DOHH2 (cell line): ENCODE measurements around the gene SLC39A2.

Source experiments
- H3F3A ChIP-seq: fragments of 200-600 bp; sonication (generic), shearing (Covaris generic); 2 replicates; pipeline ENCODE4 v1.6.0; 2016; ENCODE audit warnings: antibody characterized with exemption, mild to moderate bottlenecking; ENCODE audit not compliant: control insufficient read depth, insufficient read depth
- H3K27ac ChIP-seq: fragments of 200-600 bp; sonication (generic); 2 replicates; pipeline ENCODE4 v1.5.1; 2014; ENCODE audit warnings: low read depth, mild to moderate bottlenecking, low read length, moderate library complexity
- H3K27me3 ChIP-seq: fragments of 200-600 bp; sonication (generic); 2 replicates; pipeline ENCODE4 v1.6.1; 2014; ENCODE audit warnings: mild to moderate bottlenecking, low read length, mixed read lengths; ENCODE audit not compliant: control insufficient read depth
- H3K36me3 ChIP-seq: fragments of 200-600 bp; sonication (generic); 2 replicates; pipeline ENCODE4 v1.6.1; 2014; ENCODE audit warnings: mild to moderate bottlenecking, low read length, moderate library complexity, mixed read lengths; ENCODE audit not compliant: control insufficient read depth
- H3K4me1 ChIP-seq: fragments of 200-600 bp; sonication (generic); 2 replicates; pipeline ENCODE4 v1.6.1; 2014; ENCODE audit warnings: mild to moderate bottlenecking, low read length, mixed read lengths; ENCODE audit not compliant: control insufficient read depth
- H3K4me2 ChIP-seq: fragments of 200-600 bp; sonication (generic); 2 replicates; pipeline ENCODE4 v1.6.0; 2014; ENCODE audit warnings: mild to moderate bottlenecking, low read length, moderate library complexity
- H3K4me3 ChIP-seq: fragments of 200-600 bp; sonication (generic); 2 replicates; pipeline ENCODE4 v1.5.1; 2014; ENCODE audit warnings: mild to moderate bottlenecking, low read length, mixed read lengths
- H3K79me2 ChIP-seq: fragments of 200-600 bp; sonication (generic); 2 replicates; pipeline ENCODE4 v1.6.1; 2014; ENCODE audit warnings: mild to moderate bottlenecking, low read length, mixed read lengths; ENCODE audit not compliant: control insufficient read depth
- H3K9me2 ChIP-seq: fragments of 200-600 bp; sonication (generic); replicated peaks from 2 replicates; pipeline ENCODE4 v1.6.1; 2014; ENCODE audit warnings: mild to moderate bottlenecking, low read length, mixed read lengths; ENCODE audit not compliant: control insufficient read depth
- H3K9me3 ChIP-seq: fragments of 200-600 bp; sonication (generic); 2 replicates; pipeline ENCODE4 v1.6.1; 2014; ENCODE audit warnings: antibody characterized with exemption, low read length, mixed read lengths; ENCODE audit not compliant: control insufficient read depth, insufficient read depth
- H4K20me1 ChIP-seq: fragments of 200-600 bp; sonication (generic); 2 replicates; pipeline ENCODE4 v1.6.0; 2014; ENCODE audit warnings: low read depth, mild to moderate bottlenecking, antibody characterized with exemption, low read length, moderate library complexity; ENCODE audit not compliant: control insufficient read depth, insufficient read depth
- EZH2phosphoT487 ChIP-seq: fragments of 200-600 bp; sonication (generic); IDR thresholded peaks from 2 replicates; pipeline ENCODE4 v1.6.1; 2017; ENCODE audit warnings: borderline replicate concordance, mild to moderate bottlenecking, antibody characterized with exemption, low read length, moderate library complexity, mixed read lengths
- TF ChIP-seq, protein P1 (sequence below): fragments of 200-600 bp; sonication (generic); IDR thresholded peaks from one replicate; pipeline ENCODE4 v1.5.1; 2014; ENCODE audit warnings: antibody characterized with exemption, mild to moderate bottlenecking, low read depth, low read length; ENCODE audit not compliant: poor library complexity, severe bottlenecking

The SLC39A2 gene

GRCh38 chr14:20969336-20969735 is 29.8 kb upstream of the SLC39A2 start:
- no peaks in the 10 kb centered on the region for H3K36me3 ChIP-seq
- H3F3A ChIP-seq: no peaks in the 10 kb centered on the region
- no peaks in the 10 kb centered on the region for H3K9me2 ChIP-seq
- peaks cover 13% of the 10 kb centered on the region for H3K4me1 ChIP-seq
- H3K79me2 ChIP-seq: no peaks in the 10 kb centered on the region
- H3K27me3 ChIP-seq: peaks cover 34% of the 10 kb centered on the region
- no peak overlapping the region for H3K4me2 ChIP-seq
- H3K9me3 ChIP-seq: no peaks in the 10 kb centered on the region
- no peaks in the 10 kb centered on the region for H4K20me1 ChIP-seq
- no peak overlapping the region for H3K27ac ChIP-seq
- TF ChIP-seq EZH2phosphoT487: no peak
- TF ChIP-seq, protein P1, sequence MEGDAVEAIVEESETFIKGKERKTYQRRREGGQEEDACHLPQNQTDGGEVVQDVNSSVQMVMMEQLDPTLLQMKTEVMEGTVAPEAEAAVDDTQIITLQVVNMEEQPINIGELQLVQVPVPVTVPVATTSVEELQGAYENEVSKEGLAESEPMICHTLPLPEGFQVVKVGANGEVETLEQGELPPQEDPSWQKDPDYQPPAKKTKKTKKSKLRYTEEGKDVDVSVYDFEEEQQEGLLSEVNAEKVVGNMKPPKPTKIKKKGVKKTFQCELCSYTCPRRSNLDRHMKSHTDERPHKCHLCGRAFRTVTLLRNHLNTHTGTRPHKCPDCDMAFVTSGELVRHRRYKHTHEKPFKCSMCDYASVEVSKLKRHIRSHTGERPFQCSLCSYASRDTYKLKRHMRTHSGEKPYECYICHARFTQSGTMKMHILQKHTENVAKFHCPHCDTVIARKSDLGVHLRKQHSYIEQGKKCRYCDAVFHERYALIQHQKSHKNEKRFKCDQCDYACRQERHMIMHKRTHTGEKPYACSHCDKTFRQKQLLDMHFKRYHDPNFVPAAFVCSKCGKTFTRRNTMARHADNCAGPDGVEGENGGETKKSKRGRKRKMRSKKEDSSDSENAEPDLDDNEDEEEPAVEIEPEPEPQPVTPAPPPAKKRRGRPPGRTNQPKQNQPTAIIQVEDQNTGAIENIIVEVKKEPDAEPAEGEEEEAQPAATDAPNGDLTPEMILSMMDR: no peak
- H3K4me3 ChIP-seq: no peak overlapping the region

DNA sequence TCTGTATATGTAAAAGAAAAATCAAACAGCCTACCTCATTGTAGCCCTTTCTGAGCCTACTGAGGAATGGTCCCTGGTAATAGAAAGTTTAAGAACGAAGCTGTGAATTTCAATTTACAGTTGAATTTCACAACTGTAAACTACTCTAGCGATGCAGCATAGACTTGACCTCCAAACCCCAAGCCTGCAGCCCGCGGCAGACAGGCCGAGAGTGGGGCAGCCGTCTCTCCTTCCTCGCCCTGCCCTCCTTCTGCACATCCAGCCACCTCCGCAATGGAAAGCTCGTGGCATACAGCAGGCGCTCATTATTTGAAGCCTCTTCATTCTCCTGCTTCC is 28.5 kb upstream of the SLC39A2 start:
- H3K27ac ChIP-seq: no peak overlapping the region
- no peaks in the 10 kb centered on the region for H3F3A ChIP-seq
- peaks cover 13% of the 10 kb centered on the region for H3K4me1 ChIP-seq
- no peaks in the 10 kb centered on the region for H3K9me3 ChIP-seq
- H4K20me1 ChIP-seq: no peaks in the 10 kb centered on the region
- H3K79me2 ChIP-seq: no peaks in the 10 kb centered on the region
- H3K36me3 ChIP-seq: no peaks in the 10 kb centered on the region
- peak overlapping the region; percentile 98 for H3K4me2 ChIP-seq
- no peak for TF ChIP-seq EZH2phosphoT487
- TF ChIP-seq, protein P1: no peak
- no peaks in the 10 kb centered on the region for H3K9me2 ChIP-seq
- peak overlapping the region; percentile 92 for H3K4me3 ChIP-seq
- H3K27me3 ChIP-seq: peaks cover 34% of the 10 kb centered on the region

DNA sequence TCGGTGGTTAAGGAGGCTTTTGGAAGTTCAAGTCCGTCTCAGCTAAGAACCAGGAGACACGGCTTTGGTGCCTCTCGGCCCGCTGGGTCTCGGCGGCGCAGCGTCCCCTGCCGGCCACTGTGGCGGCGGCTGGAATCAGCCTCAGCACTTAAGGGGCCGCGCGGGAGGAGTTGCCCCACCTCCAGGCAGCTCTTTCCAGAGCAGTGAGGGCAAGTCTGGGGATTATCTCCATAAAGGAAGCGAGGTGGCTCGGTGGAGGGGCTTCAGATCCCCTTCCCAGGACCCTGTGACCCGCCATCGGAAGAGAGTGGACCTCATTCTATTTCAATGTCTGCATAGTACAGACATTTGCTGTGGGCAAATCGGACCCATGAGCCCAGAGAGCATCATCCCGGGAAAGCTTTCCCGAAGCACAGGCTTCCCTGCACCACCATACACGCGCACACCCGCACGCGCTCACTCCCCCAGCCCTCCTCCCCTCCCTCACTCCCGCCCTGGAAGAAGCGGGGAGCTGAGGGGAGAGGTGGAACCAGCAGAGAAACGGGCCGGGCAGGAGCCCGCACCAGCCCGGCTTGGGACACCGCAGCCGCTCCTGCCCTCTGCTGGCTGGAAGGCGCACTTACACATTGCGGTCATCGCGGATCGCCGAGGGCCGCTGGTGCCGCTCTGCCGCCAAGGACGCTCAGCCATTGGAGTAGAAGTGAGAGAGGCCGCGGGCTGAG is 27.9 kb upstream of the SLC39A2 start:
- no peaks in the 10 kb centered on the region for H3K9me3 ChIP-seq
- H3K4me2 ChIP-seq: peak overlapping the region; percentile 98
- TF ChIP-seq, protein P1: peak; percentile 92
- no peak for TF ChIP-seq EZH2phosphoT487
- no peak overlapping the region for H3K27ac ChIP-seq
- no peaks in the 10 kb centered on the region for H4K20me1 ChIP-seq
- no peaks in the 10 kb centered on the region for H3K9me2 ChIP-seq
- peaks cover 13% of the 10 kb centered on the region for H3K4me1 ChIP-seq
- peak overlapping the region; percentile 92 for H3K4me3 ChIP-seq
- no peaks in the 10 kb centered on the region for H3F3A ChIP-seq
- peaks cover 34% of the 10 kb centered on the region for H3K27me3 ChIP-seq
- H3K79me2 ChIP-seq: no peaks in the 10 kb centered on the region
- H3K36me3 ChIP-seq: no peaks in the 10 kb centered on the region

- Histone ChIP-seq H4K20me1 (no peaks in the 10 kb centered on the region), H3K9me2 (no peaks in the 10 kb centered on the region), H3F3A (no peaks in the 10 kb centered on the region), H3K79me2 (no peaks in the 10 kb centered on the region), H3K36me3 (no peaks in the 10 kb centered on the region), H3K4me2 (peak overlapping the region; percentile 98), H3K9me3 (no peaks in the 10 kb centered on the region), H3K4me1 (peaks cover 13% of the 10 kb centered on the region), H3K4me3 (peak overlapping the region; percentile 92), H3K27me3 (peaks cover 34% of the 10 kb centered on the region), H3K27ac (no peak overlapping the region)
- TF ChIP-seq, protein P1: peak; percentile 17
- TF ChIP-seq EZH2phosphoT487: no peak
These were observed 27.4 kb upstream of the SLC39A2 start for GRCh38 chr14:20971705-20972021.
